HG02973 (cell line): ENCODE results near the gene SMAD1.

Experiments used
- ATAC-seq: cut with Tn5 transposase; IDR thresholded peaks from one replicate; pipeline ENCODE4 v1.9.1; 2021; ENCODE audit warnings: moderate library complexity; ENCODE audit not compliant: unreplicated experiment

Gene SMAD1

DNA sequence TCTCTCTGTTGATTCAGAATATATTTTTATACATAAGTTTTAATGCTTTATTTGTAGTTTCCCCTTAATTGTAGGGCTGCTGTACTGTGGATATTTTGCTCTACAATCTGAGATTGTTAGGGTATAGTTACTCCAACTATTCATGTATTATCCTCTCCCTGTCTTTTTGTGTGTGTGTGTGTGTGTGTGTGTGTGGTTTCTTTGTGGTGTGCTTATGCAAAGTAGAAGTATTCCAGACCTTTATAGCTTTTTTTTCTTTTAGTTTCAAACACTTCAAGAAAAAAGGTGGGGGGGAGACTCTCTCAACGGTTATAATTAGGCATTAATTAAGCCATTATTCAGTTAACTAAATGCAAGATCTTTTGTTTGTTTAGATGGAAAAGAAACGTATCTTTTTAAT lies 6.7 kb downstream of the SMAD1 start:
- ATAC-seq, result no peak

DNA sequence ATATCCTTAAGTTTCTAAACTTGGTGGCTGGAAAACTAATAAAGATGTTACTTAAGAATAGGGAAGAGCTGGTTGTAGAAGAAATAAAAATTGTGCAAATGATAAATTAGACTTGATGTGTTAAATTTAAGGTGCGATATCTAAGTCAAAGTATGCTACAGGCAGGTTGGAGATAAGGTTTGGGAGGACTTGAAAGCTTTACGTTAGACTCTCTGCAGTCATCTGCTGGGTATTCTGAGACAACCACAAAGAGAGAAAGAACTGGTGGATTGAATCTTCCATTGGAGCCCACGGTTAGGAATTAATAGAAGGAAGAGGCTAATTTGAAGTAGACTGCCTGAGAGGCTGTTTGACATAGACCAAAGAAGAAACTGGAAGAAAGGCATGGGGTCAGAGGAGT lies 7.9 kb downstream of the SMAD1 start:
- no peak for ATAC-seq

DNA sequence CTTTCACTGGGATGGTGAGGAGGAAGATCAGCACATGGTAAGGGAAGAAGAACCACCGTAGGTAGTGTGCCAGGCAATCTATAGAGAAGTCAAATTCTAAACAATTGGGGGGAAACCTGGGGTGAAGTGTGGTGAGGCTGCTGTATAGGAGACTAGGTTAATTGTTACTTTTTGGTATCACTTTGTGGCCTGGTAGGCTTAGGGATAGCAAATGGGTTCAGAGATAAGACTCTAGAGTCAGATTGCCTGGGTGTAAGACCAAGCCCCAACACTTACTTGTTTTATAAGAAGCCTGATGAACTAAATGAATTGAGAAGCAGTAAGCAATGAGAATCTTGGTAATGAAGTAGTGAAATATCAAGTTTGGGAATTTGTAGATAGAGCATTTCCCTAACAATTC lies 8.7 kb downstream of the SMAD1 start:
- ATAC-seq, result no peak

DNA sequence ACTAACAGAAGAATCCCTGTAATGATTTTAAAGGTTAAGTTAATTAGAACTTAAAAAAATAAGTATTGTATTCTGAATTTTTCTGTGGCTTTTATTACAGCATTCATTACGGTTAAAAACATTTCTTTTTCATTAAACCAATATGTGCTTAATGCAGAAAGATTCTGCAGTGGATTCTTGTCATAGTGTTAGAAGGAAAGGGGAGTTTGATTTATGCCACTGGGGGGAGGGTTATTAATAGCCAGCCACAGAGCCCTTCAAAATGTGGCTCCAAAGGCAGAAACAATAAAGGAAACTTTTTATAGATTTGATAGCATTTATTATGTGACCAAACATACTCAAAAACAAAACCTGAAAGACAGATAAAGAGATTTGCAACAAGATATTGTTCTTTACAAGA lies 9.1 kb downstream of the SMAD1 start:
- no peak for ATAC-seq

DNA sequence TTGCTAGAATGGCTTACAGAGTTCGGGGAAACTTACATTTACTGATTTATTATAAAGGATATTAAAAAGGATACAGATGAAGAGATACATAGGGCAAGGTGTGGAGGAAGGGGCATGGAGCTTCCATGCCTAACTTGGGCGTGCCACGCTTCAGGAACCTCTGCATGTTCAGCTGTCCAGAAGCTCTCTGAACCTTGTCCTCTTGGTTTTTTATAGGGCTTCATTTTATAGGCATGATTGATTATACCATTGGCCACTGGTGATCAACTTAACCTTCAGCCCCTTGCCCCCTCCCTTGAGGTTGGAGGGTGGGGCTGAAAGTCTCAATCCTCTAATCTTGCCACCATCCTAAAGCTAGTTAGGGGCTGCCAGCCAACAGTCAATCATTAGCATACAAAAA lies 10.7 kb downstream of the SMAD1 start:
- ATAC-seq, result no peak

DNA sequence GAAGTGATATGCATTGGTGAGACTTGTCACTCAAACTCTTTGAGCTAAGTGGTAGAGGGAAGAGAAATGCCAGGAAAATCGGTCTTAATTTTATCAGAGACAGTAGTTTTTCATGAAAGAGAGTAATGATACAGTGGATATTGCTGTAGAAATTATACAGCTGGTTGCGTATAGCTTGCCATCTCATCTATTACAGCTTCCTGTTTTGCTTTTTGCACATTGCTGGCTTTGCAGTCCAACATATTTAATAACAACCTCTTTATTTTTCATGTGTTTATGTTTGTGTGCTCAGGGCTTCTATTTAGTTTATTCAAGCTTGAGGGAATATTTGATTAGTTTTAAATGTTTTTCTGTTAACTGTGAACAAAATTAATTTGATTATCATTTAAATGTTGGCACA lies 11.5 kb downstream of the SMAD1 start:
- ATAC-seq, result no peak

DNA sequence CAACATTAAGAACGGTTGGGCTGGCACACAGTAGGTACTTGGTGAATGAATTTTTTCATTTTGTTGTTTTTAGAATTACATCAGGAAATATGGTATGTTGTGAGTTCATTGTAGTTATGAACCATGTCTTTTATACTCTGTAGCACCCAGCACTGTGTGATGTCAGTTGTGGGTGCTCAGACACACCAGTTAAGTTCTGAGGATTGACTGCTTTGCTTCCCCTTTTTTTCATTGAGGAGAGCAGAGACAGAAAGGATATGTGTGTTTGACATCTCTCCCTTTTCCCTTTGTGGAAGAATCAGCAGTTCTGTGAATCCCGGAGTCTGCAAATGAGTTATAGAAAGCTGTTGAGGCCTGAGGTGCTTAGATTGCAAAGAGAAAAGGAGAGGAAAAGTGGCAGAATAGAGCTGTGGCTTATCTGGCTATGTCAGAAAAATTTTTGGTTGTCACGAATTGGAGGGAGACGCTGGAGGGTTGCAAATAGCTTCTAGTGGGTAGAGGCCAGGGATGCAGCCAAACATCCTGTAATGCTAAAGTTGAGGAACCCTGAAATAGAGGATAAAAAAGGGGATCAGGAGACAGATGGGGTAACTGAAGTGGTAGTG lies 13.1 kb downstream of the SMAD1 start:
- ATAC-seq, result no peak

DNA sequence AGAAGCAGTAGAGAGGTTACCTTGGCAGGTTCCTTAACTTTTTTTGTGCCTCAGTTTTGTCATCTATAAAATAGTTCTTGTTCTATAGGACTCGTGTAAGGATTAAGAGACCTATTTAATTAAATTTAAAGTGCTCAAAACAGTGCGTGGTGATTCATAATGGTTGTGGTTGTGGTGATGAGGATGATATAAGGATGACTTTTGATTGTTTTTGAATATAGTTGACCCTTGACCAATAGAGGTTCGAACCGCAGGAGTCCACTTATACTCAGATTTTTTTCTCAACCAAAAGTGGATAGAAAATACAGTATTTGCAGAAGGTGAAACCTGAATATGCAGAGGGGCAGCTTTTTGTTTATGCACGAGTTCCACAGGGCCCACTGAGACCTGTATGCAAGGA lies 14.6 kb downstream of the SMAD1 start:
- ATAC-seq, result no peak

DNA sequence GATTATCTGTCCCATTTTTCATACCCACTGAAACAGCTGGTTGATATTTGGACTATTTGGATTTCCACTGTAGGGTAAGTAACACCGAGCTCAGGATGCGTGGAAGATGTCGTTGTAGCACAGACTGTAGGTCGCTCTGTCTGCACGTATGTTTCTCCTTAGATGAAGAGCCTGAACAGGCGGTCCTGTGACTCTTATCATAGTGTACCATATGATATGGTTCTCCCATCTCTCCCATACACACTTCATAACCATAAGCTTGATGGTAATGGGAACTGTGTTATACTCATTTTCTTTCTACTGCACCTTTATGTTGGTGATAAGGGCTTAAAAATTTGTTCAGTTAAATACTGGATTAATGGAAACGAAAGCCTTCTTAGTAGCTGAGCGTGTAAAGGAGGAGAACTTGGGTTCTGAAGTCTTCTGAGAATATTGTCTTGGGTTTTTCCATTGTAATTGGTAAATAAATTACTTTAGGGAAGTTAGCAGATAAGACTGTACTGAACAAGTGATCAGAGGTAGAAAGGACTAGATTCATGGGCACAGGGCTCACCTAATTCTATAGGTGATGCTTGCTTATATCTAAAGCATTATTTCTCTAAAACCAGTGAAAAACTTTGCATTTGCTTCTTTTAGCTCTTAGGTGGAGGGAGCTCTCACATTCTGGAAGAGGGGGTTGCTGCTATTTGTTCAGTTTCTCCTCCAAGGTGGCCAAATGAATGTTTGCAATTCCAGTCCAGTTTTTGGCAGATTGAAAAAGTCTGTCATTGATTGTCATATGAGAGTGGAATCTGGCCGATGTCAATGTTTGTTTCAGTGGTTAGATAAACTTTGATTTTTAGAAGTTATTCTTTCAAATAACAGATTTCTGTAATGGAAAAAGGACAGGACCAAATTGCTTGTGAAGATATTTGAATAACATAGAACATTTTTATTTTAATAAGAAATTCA lies 15.8 kb downstream of the SMAD1 start:
- no peak for ATAC-seq

DNA sequence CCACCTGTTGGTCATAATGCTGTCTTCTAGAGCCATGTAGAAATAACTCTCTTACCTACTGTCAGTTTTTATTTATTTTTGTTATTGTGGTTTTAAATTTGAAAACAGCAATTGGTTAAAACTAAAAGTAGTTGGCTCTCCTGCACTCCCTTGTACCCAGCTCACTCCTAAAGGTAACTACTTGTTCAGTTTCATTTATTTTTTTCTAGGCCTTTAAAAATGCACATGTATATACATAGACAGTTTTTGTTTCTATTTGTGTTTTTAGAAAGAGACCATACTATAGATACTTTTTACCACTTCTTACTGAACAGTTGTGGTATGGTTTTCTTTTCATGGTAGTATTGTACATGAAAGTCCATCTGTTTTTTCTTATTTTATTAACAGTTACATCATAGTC lies 16.8 kb downstream of the SMAD1 start:
- peak; percentile 56 for ATAC-seq

DNA sequence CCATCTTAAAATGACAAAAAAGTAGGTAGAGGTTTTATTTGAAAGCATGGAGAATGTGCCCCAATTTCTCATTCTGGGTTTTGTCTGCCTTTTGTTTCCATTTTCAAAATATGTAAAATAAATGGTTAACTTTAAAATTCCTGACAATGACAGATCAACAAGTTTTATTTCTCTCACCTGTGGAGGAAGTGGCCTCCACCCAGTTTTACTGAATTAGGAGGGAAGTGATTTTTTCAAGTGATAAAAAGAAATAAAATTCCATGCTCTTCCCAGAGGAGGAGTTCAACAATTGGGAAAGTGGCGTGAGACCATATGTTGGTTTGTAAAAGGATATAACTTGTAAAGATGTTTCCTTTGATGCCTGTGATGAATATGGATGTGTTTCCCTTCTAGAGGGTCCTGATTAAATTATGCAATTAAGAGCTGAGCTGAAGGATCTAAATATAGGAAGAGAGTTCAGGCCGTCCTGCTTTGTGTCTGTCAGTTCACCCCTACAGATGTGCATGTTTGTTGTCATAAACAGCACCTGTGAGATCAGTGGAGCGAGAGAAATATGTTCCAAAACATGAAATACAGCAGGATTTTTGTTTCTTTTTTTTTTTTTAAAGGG lies 19.5 kb downstream of the SMAD1 start:
- peak; percentile 68 for ATAC-seq

DNA sequence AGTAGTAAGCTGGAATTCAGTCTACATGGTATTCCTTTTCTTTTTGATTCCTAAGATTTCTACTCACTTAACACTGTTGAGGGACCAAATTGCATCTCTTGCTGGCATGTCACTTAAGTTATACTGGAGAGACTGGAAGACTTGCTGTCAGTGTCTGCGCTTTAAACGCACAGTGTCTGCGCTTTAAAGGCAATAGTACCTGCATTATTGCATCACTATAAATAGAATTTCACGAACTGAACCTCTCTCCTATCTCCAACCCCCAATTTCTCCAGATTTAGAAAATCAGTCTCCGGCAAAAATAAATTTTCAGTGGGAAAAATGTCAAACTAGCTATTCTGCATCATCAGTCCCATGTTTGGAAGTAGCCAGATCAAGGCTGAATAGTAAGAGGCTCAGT lies 21.2 kb downstream of the SMAD1 start:
- no peak for ATAC-seq

DNA sequence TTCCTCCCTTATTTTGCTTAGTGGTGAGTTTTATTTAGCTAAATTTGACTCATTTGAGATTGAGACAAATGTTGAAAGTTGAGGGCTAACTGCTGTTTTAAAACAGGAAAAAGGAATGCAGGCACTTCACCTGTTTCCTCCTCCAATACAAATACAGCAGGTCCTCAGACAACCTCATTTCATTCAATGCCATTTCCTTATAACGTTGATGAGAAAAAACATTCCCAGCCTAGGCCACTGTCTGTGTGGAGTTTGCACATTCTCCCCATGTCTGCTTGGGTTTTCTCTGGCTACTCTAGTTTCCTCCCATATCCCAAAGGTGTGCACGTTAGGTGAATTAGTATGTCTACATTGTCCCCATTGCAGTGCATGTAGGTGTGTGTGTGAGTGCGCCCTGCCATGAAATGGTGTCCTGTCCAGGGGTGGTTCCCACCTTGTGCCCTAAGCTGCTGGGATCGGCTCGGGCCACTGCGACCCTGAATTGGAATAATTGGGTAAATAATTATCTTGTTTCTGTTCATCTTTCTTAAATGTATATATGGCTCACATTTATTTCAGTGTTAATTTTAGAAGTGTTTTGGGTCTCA lies 21.9 kb downstream of the SMAD1 start:
- no peak for ATAC-seq

DNA sequence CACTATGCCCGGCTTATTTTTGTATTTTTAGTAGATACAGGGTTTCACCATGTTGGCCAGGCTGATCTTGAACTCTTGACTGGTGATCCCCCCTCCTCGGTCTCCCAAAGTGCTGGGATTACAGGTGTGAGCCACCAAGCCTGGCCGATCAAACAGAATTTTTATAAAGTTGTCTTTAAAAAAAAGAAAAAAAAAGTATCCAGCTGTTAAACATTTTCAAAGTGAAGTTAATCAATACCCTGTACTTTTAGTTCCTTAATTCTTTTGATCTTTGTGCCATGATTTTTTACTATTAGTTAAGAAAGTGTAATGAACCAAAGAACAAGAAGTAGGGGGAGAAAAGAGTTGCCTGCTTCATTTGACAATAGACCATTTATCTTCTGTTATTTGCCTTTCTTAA lies 24.3 kb downstream of the SMAD1 start:
- no peak for ATAC-seq

DNA sequence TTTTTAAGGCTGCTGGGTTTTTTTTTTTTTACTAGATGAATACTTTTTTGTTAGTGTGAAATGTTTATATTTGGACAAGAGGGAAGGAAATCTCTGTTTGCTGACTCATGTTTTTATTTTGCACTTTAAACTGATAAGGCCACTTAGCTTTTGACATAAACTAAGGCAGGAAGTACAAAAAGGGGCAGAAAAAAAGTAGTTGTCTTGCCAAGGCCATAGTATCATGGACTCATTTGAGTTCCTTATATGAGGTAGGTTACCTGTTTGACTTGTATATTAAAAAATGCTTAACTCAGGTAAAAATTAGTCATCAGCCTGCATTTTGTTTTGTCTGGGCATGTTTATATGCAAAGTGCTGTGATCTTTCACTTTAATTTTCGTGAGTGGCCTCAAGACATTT lies 26.0 kb downstream of the SMAD1 start:
- no peak for ATAC-seq

DNA sequence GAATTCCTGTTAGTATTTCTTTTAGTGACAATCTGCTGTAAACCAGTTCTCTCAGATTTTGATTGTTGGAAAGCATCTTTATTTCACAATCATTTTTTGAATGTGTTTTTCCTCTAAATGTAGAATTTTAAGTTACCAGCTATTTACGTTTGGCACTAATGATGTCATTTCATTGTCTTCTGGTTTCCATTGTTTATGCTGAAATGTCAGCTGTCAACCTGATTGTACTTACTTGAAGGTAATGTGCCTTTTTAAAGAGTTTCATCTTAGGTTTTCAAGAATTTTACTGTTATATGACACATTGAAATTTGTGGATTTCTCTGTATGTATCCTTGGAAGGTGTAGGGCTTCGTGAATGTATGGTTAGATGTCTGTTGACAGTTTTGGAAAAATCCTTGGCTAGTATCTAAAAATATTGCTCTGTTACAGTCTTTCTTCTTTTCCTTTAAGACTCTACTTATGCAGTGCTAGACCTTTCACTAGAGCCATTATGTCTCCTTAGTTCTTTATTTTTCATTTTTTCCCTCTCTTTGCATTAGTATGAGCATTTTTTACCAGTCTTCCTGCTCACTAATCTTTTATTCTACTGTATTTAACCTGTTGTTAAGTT lies 30.4 kb downstream of the SMAD1 start:
- ATAC-seq, result no peak

DNA sequence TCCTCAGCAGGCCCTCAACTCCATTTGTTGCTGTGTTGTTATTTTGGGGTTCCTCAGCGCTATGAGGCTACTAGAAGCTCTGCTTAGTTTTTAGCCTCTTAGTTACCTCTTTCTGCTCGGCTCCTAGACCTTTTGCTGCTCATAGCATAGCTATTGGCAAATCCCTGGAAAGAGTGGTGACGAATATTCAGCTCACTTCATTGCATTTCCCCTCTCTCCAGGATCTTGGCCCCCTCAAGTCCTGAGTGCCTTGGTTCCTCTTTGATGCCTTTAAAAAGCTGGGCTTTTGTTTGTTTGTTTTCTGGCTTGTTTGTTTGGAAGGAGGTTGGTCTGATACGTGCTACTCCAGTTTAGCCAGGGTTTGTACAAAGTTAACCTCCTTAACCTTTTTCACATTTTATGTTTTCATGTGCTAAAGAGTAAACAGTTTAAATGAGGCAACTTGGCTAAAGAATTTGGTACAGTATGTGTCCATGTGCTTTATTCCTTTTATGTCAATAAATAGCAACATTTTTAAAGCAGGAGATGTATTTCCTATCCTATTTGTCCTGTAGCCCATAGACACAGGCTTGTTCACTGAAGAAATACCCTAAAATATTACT lies 31.5 kb downstream of the SMAD1 start:
- ATAC-seq, result no peak

DNA sequence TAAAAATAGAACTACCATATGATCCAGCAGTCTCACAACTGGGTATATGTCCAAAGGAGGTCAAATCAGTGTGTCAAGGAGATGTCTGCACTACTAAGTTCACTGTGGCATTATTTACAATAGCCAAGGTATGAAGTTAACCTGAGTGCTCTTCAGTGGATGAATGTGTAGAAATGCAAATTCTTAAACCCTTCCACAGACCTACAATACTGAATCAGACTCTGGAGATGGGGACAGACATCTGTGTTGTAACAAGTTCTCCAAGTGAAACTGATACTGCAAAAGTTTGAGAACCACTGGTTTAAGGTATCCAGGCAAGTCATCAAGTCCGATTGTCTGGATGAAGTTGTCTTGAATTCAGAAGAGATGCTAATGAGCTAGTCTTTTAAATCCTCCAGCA lies 38.5 kb downstream of the SMAD1 start:
- ATAC-seq, result no peak

DNA sequence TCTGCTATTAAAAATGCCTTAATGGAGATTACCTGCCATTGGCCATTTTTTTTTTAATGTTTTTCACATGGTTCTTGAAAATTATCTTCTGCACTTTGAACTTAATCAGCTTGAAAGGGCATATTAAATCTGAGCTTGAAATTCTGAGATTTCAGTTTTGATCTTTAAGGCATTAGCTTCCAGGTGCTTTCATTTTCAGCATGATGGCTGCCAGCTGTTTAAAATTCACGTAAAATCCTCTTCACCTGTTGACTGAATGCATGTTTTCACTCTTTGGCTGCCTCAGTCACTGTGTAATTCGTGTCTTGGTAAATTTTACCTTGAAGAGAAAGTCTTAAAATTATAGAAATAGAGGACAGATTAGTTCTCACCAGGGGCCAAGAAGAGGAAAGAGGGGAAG lies 39.6 kb downstream of the SMAD1 start:
- ATAC-seq, result no peak

DNA sequence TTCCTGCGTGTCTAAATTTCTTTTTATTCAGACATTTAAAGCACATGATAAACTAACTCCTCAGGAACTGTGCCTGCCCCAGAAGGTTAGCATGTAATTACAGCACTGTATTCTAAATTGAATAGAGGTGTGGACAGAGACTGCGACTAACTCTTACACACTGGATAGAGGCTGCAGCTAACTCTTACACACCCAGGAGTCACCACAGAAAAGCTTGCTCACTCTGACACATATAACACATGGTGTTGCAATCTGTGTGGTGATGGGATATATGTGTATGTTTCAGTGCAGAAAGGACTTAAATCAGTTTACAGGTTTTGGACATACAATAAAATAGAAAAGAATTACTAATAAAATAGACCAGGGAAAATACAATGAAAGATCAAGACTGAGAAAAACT lies 41.5 kb downstream of the SMAD1 start:
- ATAC-seq, result no peak

DNA sequence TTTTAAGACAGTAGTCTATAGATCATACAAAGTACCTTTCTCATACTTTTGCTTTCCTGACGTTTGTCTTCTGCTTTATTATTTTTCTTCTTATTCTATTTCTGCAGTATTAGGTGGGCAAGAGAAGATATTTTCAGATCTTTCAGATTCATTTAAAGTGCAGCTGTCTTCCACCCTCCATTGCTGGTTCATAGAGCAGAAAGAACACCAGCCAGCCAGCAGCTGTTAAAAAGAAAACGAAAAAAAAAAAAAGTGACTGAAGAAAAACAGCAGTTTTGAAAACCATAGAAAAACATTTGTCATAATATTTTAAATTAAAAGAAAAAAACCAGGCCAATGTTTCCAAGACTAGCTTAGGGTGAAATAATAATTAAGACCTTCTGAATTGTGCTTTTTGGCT lies 42.9 kb downstream of the SMAD1 start:
- ATAC-seq, result no peak
